HepG2 (cell line): ENCODE data around the gene DAAM1. TPM values are rescaled to one million over a fixed set of nuclear protein-coding genes. Genes with fewer than 3 reads are reported as not detected.

Source experiments
- ATAC-seq: fragments of 200-7000 bp; cut with Tn5 transposase; 3 replicates; pipeline ENCODE4 v1.9.1; 2020; ENCODE audit warnings: mild to moderate bottlenecking, moderate library complexity
- BruUV-seq: library from RNA; stranded (reverse); fragments of 400-500 nt; replicated peaks from 2 replicates; lab custom pipeline; 2021; lab: Mats Ljungman, UMichigan
- CTCF ChIA-PET: fragments of 300-600 bp; formaldehyde crosslinking; extraction: SDS; loops from one replicate; lab custom pipeline; 2021; ENCODE audit warnings: low total read pairs, inconsistent platforms, low intra/inter-chr PET ratio; lab: Yijun Ruan, JAX
- POLR2A ChIA-PET: fragments of 350-600 bp; sonication (Branson Sonifier 250); formaldehyde crosslinking; loops from one replicate; lab custom pipeline; 2020; ENCODE audit warnings: antibody characterized with exemption, inconsistent platforms; lab: Yijun Ruan, JAX
- DNase-seq: peaks from one replicate; pipeline ENCODE4 v3.0.0-alpha.2; 2015; ENCODE audit warnings: low spot score
- FAIRE-seq: peaks from 3 replicates; lab custom pipeline; 2011; peaks lifted over from hg19 to GRCh38; lab: Jason Lieb, UNC
- H2AFZ ChIP-seq: one replicate; pipeline ENCODE4 v1.6.1; 2011; ENCODE audit warnings: low read length, inconsistent platforms
- H3K27ac ChIP-seq: fragments of 300-600 bp; 3 replicates; pipeline ENCODE4 v1.8.0; 2011; ENCODE audit warnings: mixed run types, mild to moderate bottlenecking, mixed read lengths, low read length, inconsistent platforms; ENCODE audit not compliant: insufficient read depth; ENCODE audit errors: extremely low read length
- H3K27me3 ChIP-seq, 2 experiments: fragments of 200-600 bp in 1 of 2; 2 replicates in 1 of 2; 3 replicates in 1 of 2; pipeline versions ENCODE4 v1.6.0 to v1.8.0; 2011; ENCODE audit warnings: low read length in 2 of 2, mild to moderate bottlenecking in 2 of 2, moderate library complexity in 2 of 2, inconsistent platforms in 1 of 2; ENCODE audit not compliant: insufficient read depth in 2 of 2, control insufficient read depth in 1 of 2
- H3K36me3 ChIP-seq, 2 experiments: fragments of 200-600 bp in 1 of 2; replicated peaks in 1 of 2; 2 replicates in 1 of 2; 3 replicates in 1 of 2; pipeline versions ENCODE4 v1.5.1 to v1.8.0; 2011; ENCODE audit warnings: low read length in 2 of 2, inconsistent platforms in 1 of 2; ENCODE audit not compliant: insufficient read depth in 2 of 2, control insufficient read depth in 1 of 2
- H3K4me1 ChIP-seq: 2 replicates; pipeline ENCODE4 v1.5.1; 2012; ENCODE audit warnings: low read length, inconsistent platforms; ENCODE audit not compliant: insufficient read depth
- H3K4me2 ChIP-seq: 2 replicates; pipeline ENCODE4 v1.6.0; 2011; ENCODE audit warnings: low read depth, low read length, inconsistent platforms
- H3K4me3 ChIP-seq, 3 experiments: fragments of 200-600 bp in 1 of 3; sonication (generic), shearing (Covaris generic) in 1 of 3; replicated peaks in 1 of 3; 2 replicates each; pipeline ENCODE4 v1.5.1; 2011 to 2016; ENCODE audit warnings: low read length in 3 of 3, inconsistent platforms in 2 of 3, low read depth in 2 of 3, mild to moderate bottlenecking in 2 of 3, control low read depth in 1 of 3, mixed read lengths in 1 of 3; ENCODE audit not compliant: insufficient read depth in 1 of 3
- H3K79me2 ChIP-seq: one replicate; pipeline ENCODE4 v1.6.1; 2011; ENCODE audit warnings: low read length, inconsistent platforms; ENCODE audit not compliant: insufficient read depth
- H3K9ac ChIP-seq: 2 replicates; pipeline ENCODE4 v1.6.0; 2011; ENCODE audit warnings: mild to moderate bottlenecking, low read depth, low read length, inconsistent platforms; ENCODE audit not compliant: insufficient read depth
- H3K9me3 ChIP-seq: 2 replicates; pipeline ENCODE4 v1.5.1; 2012; ENCODE audit warnings: mild to moderate bottlenecking, low read length
- H4K20me1 ChIP-seq: 2 replicates; pipeline ENCODE4 v1.6.0; 2011; ENCODE audit warnings: inconsistent platforms, mild to moderate bottlenecking, low read length, moderate library complexity; ENCODE audit not compliant: insufficient read depth
- CBX2 ChIP-seq, 2 experiments: fragments of 200-600 bp in 1 of 2; sonication (generic); formaldehyde crosslinking in 1 of 2; IDR thresholded peaks; 2 replicates each; pipeline versions ENCODE4 v1.7.0 to v1.8.1; 2018 to 2022; ENCODE audit warnings: low read depth in 2 of 2, low read length in 1 of 2, mild to moderate bottlenecking in 1 of 2, missing genetic modification reagents in 1 of 2
- E2F5 ChIP-seq: sonication (generic); formaldehyde crosslinking; conservative IDR thresholded peaks from 2 replicates; pipeline ENCODE4 v1.4.0; 2020; ENCODE audit warnings: missing genetic modification reagents
- HNF1B ChIP-seq: sonication (generic); formaldehyde crosslinking; IDR thresholded peaks from 2 replicates; pipeline ENCODE4 v1.5.1; 2020; ENCODE audit warnings: mild to moderate bottlenecking, moderate library complexity, missing genetic modification reagents
- IKZF1 ChIP-seq: fragments of 450-650 bp; IDR thresholded peaks from 2 replicates; pipeline ENCODE4 v1.7.1; 2016
- KDM4B ChIP-seq: sonication (generic); formaldehyde crosslinking; IDR thresholded peaks from 2 replicates; pipeline ENCODE4 v1.4.0; 2020; ENCODE audit warnings: missing genetic modification reagents
- MATR3 ChIP-seq: sonication (generic); formaldehyde crosslinking; IDR thresholded peaks from 2 replicates; pipeline ENCODE4 v1.4.0; 2020; ENCODE audit warnings: missing genetic modification reagents
- NFKB2 ChIP-seq: sonication (generic); formaldehyde crosslinking; IDR thresholded peaks from 2 replicates; pipeline ENCODE4 v1.4.0; 2020; ENCODE audit warnings: missing genetic modification reagents, borderline replicate concordance
- NR2F1 ChIP-seq, 2 experiments: fragments of 450-650 bp in 1 of 2; formaldehyde crosslinking in 1 of 2; IDR thresholded peaks; 2 replicates each; pipeline versions ENCODE4 v1.5.0 to v1.6.1; 2016 to 2020; ENCODE audit warnings: mild to moderate bottlenecking in 1 of 2, missing compliant biosample characterization in 1 of 2, missing genetic modification reagents in 1 of 2, moderate library complexity in 1 of 2
- WGBS: methylation state at CpG from one replicate; pipeline ENCODE4 v1.1.6; 2017; ENCODE audit warnings: low lambda C conversion rate; 5-methylcytosine and 5-hydroxymethylcytosine counted together
- in situ Hi-C: cut with HindIII; loops from 2 replicates; pipeline ENCODE4 v1.10.0; 2017; ENCODE audit warnings: low pct_unique_long_range_greater_than_20kb; ENCODE audit not compliant: extremely low pct_ligation_motif_present
- intact Hi-C: fragments of 100-400 bp; cut with micrococcal nuclease; formaldehyde crosslinking; loops from one replicate; pipeline ENCODE4 v1.10.0; 2022; ENCODE audit not compliant: unreplicated experiment
- polyA plus RNA-seq, 8 experiments: library from polyadenylated mRNA; depleted of rRNA in 3 of 8; stranded (reverse) in 7 of 8; unstranded in 1 of 8; fragments of >200 nt; fragmentation: Illumina TruSeq in 4 of 8; extraction: Trizol in 4 of 8; gene quantifications; 2 replicates each; pipeline versions ENCODE4 v1.2.1 to v1.2.3, GENCODE V29; 2011 to 2016; ENCODE audit warnings: low read depth in 4 of 8, missing spikeins in 1 of 8, mixed read lengths in 1 of 8; ENCODE audit not compliant: insufficient read depth in 1 of 8
- total RNA-seq, 5 experiments: library from RNA; depleted of rRNA; stranded (reverse); fragments of >200 nt; fragmentation: Illumina TruSeq; extraction: Trizol; gene quantifications; 2 replicates each; pipeline ENCODE4 v1.2.3, GENCODE V29; 2016; ENCODE audit warnings: low read depth in 1 of 5

DAAM1 gene
- total and polyA plus RNA-seq, 2 of the 13 experiments (the other 11 are each of a cell fraction or from before 2014, with no cell fraction given): 10.9 to 24.5 TPM

DNA sequence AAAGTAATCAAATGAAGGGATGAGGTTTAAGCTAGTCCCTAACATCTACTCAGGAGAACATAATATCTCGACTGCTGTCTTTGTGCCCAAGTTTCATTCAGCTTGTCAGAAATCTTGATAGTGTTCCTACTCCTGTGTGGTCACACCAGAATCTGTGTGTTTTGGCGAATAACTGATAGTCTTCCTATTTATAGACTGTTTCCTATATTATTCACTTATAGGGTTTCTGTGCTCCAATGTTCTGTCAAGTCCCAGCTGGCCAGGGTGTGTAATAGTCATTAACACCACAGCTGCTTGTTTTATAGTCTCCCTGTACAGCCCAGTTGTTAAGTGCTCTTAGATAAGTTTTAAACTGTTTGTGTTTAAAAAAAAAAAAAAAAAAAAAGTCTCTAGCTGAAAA lies 230.8 kb downstream of the DAAM1 start:
- no peaks in the 10 kb centered on the region for H3K9me3 ChIP-seq
- intact Hi-C loops (no loop called here), in situ Hi-C loops (no loop called here)
- H2AFZ ChIP-seq: no peak overlapping the region
- no TSS peak for BruUV-seq
- no peak overlapping the region for H3K4me2 ChIP-seq
- no peak overlapping the region for H3K27ac ChIP-seq
- no peaks in the 10 kb centered on the region for H3K4me1 ChIP-seq
- H4K20me1 ChIP-seq: no peaks in the 10 kb centered on the region
- DNase-seq (no peak), FAIRE-seq (no peak)
- CTCF ChIA-PET: no interaction called here
- H3K9ac ChIP-seq: no peak overlapping the region
- H3K36me3 ChIP-seq: no peaks in the 10 kb centered on the region
- H3K79me2 ChIP-seq: no peaks in the 10 kb centered on the region
- POLR2A ChIA-PET: no interaction called here
- no peak overlapping the region for H3K4me3 ChIP-seq
- 80% methylated on average over 2 of the region's 2 CpGs for WGBS
- TF ChIP-seq E2F5 (no peak), NR2F1 (CRISPR knock-in tag; IDR thresholded peaks at IDR 0.05) (no peak), KDM4B (CRISPR knock-in tag) (no peak), HNF1B (no peak), MATR3 (CRISPR knock-in tag) (no peak), CBX2 (IDR thresholded peaks at IDR 0.05; ENCODE audit: low read depth, low read length) (no peak), CBX2 (CRISPR knock-in tag; IDR thresholded peaks at IDR 0.05; ENCODE audit: low read depth) (no peak), IKZF1 (no peak), NFKB2 (CRISPR knock-in tag) (no peak)
- TF ChIP-seq, all 625 proteins: peak for 0
- no peaks in the 10 kb centered on the region for H3K27me3 ChIP-seq
- no peak for ATAC-seq
